GM23338 (cell line): ENCODE measurements around the gene PRRT1.

Source experiments
- CREB1 ChIP-seq: fragments of 250-450 bp; sonication (Bioruptor Pico); IDR thresholded peaks from 2 replicates; pipeline ENCODE4 v1.5.0; 2020; ENCODE audit warnings: low read depth, mild to moderate bottlenecking, moderate library complexity
- CTCF ChIP-seq, 2 experiments: fragments of 200-600 bp in 1 of 2; sonication (generic) in 1 of 2; conservative IDR thresholded peaks; 2 replicates each; pipeline versions ENCODE4 v1.5.1 to v1.6.1; 2016 to 2017; ENCODE audit warnings: antibody characterized with exemption in 2 of 2, low read depth in 2 of 2, mild to moderate bottlenecking in 2 of 2, moderate library complexity in 1 of 2
- EZH2 ChIP-seq: fragments of 200-600 bp; sonication (generic); IDR thresholded peaks from one replicate; pipeline ENCODE4 v1.8.0; 2017; ENCODE audit warnings: antibody characterized with exemption, mild to moderate bottlenecking, low read depth; ENCODE audit not compliant: unreplicated experiment
- EZH2phosphoT487 ChIP-seq: fragments of 200-600 bp; sonication (generic); IDR thresholded peaks from one replicate; pipeline ENCODE4 v1.8.1; 2018; ENCODE audit warnings: antibody characterized with exemption; ENCODE audit not compliant: unreplicated experiment
- POLR2AphosphoS5 ChIP-seq: IDR thresholded peaks from 2 replicates; pipeline ENCODE4 v1.6.1; 2016; ENCODE audit warnings: antibody characterized with exemption, low read depth
- ZNF462 ChIP-seq: fragments of 250-450 bp; sonication (Bioruptor Pico); IDR thresholded peaks from 2 replicates; pipeline ENCODE4 v1.5.0; 2020; ENCODE audit warnings: mild to moderate bottlenecking, moderate library complexity
- TF ChIP-seq, protein P1 (sequence below): IDR thresholded peaks from one replicate; pipeline ENCODE4 v1.6.1; 2018; ENCODE audit warnings: antibody characterized with exemption; ENCODE audit not compliant: unreplicated experiment

GRCh38 chr6:32168350-32168749 lies 16.6 kb upstream of the PRRT1 start:
- TF ChIP-seq CTCF (conservative IDR thresholded peaks at IDR 0.05; ENCODE audit: low read depth in 2 of 2) (no peak), CREB1 (CRISPR knock-in tag) (no peak), EZH2 (no peak), EZH2phosphoT487 (no peak), POLR2AphosphoS5 (0 out of 2 replicates have a peak, but pooled peaks have one; percentile 11), ZNF462 (no peak)
- TF ChIP-seq, protein P1, sequence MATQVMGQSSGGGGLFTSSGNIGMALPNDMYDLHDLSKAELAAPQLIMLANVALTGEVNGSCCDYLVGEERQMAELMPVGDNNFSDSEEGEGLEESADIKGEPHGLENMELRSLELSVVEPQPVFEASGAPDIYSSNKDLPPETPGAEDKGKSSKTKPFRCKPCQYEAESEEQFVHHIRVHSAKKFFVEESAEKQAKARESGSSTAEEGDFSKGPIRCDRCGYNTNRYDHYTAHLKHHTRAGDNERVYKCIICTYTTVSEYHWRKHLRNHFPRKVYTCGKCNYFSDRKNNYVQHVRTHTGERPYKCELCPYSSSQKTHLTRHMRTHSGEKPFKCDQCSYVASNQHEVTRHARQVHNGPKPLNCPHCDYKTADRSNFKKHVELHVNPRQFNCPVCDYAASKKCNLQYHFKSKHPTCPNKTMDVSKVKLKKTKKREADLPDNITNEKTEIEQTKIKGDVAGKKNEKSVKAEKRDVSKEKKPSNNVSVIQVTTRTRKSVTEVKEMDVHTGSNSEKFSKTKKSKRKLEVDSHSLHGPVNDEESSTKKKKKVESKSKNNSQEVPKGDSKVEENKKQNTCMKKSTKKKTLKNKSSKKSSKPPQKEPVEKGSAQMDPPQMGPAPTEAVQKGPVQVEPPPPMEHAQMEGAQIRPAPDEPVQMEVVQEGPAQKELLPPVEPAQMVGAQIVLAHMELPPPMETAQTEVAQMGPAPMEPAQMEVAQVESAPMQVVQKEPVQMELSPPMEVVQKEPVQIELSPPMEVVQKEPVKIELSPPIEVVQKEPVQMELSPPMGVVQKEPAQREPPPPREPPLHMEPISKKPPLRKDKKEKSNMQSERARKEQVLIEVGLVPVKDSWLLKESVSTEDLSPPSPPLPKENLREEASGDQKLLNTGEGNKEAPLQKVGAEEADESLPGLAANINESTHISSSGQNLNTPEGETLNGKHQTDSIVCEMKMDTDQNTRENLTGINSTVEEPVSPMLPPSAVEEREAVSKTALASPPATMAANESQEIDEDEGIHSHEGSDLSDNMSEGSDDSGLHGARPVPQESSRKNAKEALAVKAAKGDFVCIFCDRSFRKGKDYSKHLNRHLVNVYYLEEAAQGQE = no peak
